ENCODE measurements around the gene ATP6V1G3. TPM values are rescaled to one million over a fixed set of nuclear protein-coding genes. Genes with fewer than 3 reads are reported as not detected.

ATP6V1G3 gene
- total RNA-seq, 4 donors from 2014 or later, result not detected

- Histone ChIP-seq H3K27ac (no peak overlapping the region), H3K36me3 (no peaks in the 10 kb centered on the region), H3K4me1 (no peaks in the 10 kb centered on the region), H3K9me3 (no peaks in the 10 kb centered on the region), H3K4me3 (no peak overlapping the region), H3K27me3 (no peaks in the 10 kb centered on the region)
- no peak for DNase-seq
- 60 to 79% methylated on average over 1 to 2 of the region's 2 CpGs for WGBS, 2 donors (ENCODE audit: low coverage in 1 of 2)
- TF ChIP-seq EP300 (IDR thresholded peaks at IDR 0.05; ENCODE audit: low read depth), result no peak
- no peak for TF ChIP-seq POLR2AphosphoS5 (IDR thresholded peaks at IDR 0.05)
- TF ChIP-seq POLR2A (IDR thresholded peaks at IDR 0.05), result no peak
- TF ChIP-seq CTCF (IDR thresholded peaks at IDR 0.05), result no peak
- in situ Hi-C loops (cut with MboI; ENCODE audit: low pct_ligation_motif_present in 1 of 4, low pct_unique_long_range_greater_than_20kb in 1 of 4, low sequenced_read_pairs in 3 of 4) (no loop called here), intact Hi-C loops (cut with DNase I; ENCODE audit: low total_unique reads) (no loop called here)
Measured at GRCh38 chr1:198552668-198553416, 12.4 kb upstream of the ATP6V1G3 start.

GRCh38 chr1:198550941-198551524 lies 10.6 kb upstream of the ATP6V1G3 start:
- WGBS, 2 donors (ENCODE audit: low coverage in 1 of 2), result 79 to 87% methylated on average over 4 of the region's 4 CpGs
- in situ Hi-C loops (cut with MboI; ENCODE audit: low pct_ligation_motif_present in 1 of 4, low pct_unique_long_range_greater_than_20kb in 1 of 4, low sequenced_read_pairs in 3 of 4), result no loop called here
- no peak for DNase-seq
- H3K36me3 ChIP-seq, result no peaks in the 10 kb centered on the region
- TF ChIP-seq POLR2A (IDR thresholded peaks at IDR 0.05) (no peak), EP300 (IDR thresholded peaks at IDR 0.05; ENCODE audit: low read depth) (no peak), CTCF (IDR thresholded peaks at IDR 0.05) (no peak), POLR2AphosphoS5 (IDR thresholded peaks at IDR 0.05) (no peak)
- no peak overlapping the region for H3K27ac ChIP-seq
- intact Hi-C loops (cut with DNase I; ENCODE audit: low total_unique reads), result no loop called here
- H3K4me3 ChIP-seq, result no peak overlapping the region
- no peaks in the 10 kb centered on the region for H3K27me3 ChIP-seq
- no peaks in the 10 kb centered on the region for H3K4me1 ChIP-seq
- no peaks in the 10 kb centered on the region for H3K9me3 ChIP-seq

- Histone ChIP-seq H3K27ac (no peak overlapping the region), H3K27me3 (no peaks in the 10 kb centered on the region), H3K4me3 (no peak overlapping the region), H3K9me3 (no peaks in the 10 kb centered on the region), H3K36me3 (no peaks in the 10 kb centered on the region), H3K4me1 (no peaks in the 10 kb centered on the region)
- in situ Hi-C loops (cut with MboI; ENCODE audit: low pct_ligation_motif_present in 1 of 4, low pct_unique_long_range_greater_than_20kb in 1 of 4, low sequenced_read_pairs in 3 of 4), result no loop called here
- TF ChIP-seq POLR2AphosphoS5 (IDR thresholded peaks at IDR 0.05) (no peak), EP300 (IDR thresholded peaks at IDR 0.05; ENCODE audit: low read depth) (no peak), POLR2A (IDR thresholded peaks at IDR 0.05) (no peak), CTCF (IDR thresholded peaks at IDR 0.05) (no peak)
- intact Hi-C loops (cut with DNase I; ENCODE audit: low total_unique reads), result no loop called here
- DNase-seq, result no peak
Measured at GRCh38 chr1:198549866-198550265, 9.4 kb upstream of the ATP6V1G3 start.

GRCh38 chr1:198548890-198549289 lies 8.4 kb upstream of the ATP6V1G3 start:
- no peaks in the 10 kb centered on the region for H3K36me3 ChIP-seq
- no peaks in the 10 kb centered on the region for H3K9me3 ChIP-seq
- H3K27me3 ChIP-seq, result no peaks in the 10 kb centered on the region
- no peaks in the 10 kb centered on the region for H3K4me1 ChIP-seq
- H3K27ac ChIP-seq, result no peak overlapping the region
- H3K4me3 ChIP-seq, result no peak overlapping the region
- intact Hi-C loops (cut with DNase I; ENCODE audit: low total_unique reads) (no loop called here), in situ Hi-C loops (cut with MboI; ENCODE audit: low pct_ligation_motif_present in 1 of 4, low pct_unique_long_range_greater_than_20kb in 1 of 4, low sequenced_read_pairs in 3 of 4) (no loop called here)
- TF ChIP-seq CTCF (IDR thresholded peaks at IDR 0.05) (no peak), POLR2A (IDR thresholded peaks at IDR 0.05) (no peak), POLR2AphosphoS5 (IDR thresholded peaks at IDR 0.05) (no peak), EP300 (IDR thresholded peaks at IDR 0.05; ENCODE audit: low read depth) (no peak)
- DNase-seq, result no peak

Measured in transverse colon (tissue), 4 donors.